HG02763 (cell line): ENCODE results near the gene MACROD2.

ENCODE experiments used
- ATAC-seq: cut with Tn5 transposase; IDR thresholded peaks from one replicate; pipeline ENCODE4 v1.9.1; 2021; ENCODE audit warnings: mild to moderate bottlenecking, moderate library complexity; ENCODE audit not compliant: unreplicated experiment

MACROD2 gene

DNA sequence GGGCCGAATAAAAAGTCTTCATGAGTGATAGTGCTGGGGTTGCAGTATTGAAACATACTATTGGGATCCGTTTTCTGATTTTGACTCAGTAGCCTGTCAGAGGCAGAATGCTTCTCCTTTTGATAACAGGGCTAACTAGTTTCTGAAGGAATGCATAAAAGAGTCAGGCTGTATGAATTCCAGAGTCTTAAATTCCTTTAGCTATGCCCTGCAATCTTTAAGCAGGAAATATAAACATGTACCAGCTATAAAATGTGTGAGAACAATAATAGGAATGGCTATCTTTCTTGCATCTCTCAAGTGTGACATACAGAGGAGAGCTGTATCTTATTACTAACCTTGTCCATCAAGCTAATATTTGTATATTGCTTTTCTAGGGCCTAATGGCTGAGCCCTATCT, 1660.8 kb downstream of the MACROD2 start:
- no peak for ATAC-seq

DNA sequence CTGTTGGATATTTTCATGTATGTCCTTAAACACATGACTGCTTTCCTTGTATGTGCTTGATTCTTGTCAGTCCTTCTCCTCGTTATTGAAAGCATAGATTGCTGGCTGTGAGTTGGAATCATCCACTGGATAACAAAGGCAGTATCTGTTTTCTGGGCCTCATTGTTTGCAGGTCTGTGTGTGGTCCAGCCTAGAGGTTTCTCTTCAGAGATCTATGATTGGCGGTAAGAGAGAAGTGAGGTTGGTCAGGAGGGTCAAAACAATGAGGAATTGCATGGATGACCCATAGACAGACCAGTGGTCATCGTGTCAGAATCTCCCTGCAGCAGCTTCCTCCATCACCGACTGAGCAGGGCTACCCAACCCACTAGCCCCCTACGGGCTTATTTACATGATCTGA, 1663.0 kb downstream of the MACROD2 start:
- ATAC-seq: no peak

DNA sequence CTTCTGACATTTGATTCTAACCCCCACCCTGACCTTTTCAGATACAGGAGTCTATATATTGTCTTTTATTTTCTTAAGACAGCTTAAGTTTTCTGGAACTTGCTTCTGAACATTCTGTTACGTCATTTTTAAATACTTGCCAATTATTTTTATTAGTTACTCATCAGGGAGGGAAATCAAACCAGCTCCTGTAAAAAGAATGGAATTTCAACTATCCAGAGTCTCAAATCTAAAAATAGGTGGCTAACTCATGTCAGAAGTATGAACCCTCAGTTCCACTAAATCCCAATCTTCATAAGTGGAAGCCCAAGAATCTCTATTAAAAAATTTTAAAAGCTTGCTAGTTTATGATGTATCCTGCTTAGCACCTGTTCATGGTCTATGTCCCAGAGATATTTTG, 1677.9 kb downstream of the MACROD2 start:
- no peak for ATAC-seq

DNA sequence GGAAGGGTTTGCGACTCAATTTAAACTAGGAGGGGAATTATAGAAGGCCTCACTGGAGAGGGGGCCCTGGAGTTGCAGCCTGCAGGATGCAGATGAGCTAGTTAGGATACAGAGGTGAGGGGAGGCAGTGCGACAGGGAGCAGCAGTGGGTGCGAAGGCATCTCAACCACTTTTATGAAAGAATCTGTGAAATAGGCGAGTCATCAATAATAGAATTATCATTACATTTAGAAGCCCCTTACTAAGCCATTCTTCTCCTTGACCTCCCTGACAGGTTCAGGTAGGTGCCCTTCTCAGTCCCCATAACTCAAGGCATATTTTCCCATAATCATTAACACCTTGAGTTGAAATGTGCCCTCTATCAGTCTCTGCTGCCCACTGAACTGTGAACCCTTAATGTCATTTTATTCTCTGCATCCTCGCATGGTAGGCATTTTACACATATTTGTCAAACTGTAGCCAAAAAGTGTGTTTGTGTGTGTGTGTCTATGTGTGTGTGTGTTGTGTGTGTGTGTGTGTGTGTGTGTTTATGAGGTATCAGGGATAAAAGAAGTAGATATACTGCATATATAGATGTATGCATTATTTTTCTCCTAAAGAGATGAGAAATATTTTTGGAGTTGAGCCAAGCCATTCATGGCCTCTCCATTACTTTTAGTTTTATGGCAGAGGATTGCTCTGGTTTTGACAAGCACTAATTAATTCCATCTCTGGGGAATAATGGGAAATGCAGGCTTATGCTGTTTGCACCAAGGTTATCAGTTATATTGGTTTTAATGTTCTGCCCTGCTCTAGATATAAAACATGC, 1679.1 kb downstream of the MACROD2 start:
- no peak for ATAC-seq

DNA sequence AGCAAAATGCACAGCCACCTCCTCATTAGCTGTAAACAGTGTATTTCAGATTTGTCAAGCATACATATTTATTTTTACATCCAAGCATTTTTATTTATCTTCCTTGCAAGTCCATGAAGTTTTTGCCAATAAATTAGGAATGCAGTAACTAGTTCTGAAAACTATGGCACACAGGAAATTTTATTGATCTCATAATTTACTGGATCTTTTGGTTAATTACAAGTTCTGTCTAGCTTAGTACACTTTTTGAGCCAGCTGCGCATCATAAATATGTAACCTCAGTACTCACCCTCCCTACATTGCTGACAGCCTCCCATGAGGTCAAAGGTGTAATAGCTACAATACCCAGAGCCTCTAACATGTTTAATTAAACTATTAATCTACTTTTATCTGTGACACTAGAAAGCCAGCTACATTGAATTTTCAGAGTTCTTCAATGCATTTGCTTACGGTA, 1679.8 kb downstream of the MACROD2 start:
- no peak for ATAC-seq

DNA sequence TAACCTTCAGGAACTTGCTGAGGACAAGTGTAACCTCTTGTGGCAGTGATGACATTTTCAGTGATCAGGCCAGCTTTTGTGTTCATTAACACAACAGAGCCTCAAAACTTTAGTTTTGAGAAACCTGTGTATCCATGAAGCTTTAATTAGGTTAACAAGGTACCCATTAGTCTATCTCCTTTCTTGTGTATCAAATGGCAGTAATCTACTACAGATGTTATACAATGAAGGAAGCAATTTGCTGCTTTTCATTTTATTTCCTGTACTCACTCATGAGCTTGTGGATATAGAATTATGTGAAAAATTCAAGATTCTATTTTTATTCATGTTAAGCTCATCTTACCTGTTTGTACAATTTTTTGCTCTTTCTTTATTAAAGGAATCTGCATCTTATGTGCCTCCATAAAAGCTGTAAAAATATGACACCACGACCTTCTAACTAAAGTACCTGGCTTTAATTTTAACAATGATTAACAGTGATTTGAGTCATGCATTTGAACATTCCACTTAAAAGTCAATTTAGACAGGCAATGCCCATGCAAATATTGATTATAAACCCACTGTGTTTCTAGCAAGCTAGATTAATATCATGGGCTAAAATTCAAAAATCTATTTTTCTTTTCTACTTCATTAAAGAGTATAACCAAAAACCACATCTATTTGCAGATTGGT, 1680.6 kb downstream of the MACROD2 start:
- ATAC-seq: no peak

DNA sequence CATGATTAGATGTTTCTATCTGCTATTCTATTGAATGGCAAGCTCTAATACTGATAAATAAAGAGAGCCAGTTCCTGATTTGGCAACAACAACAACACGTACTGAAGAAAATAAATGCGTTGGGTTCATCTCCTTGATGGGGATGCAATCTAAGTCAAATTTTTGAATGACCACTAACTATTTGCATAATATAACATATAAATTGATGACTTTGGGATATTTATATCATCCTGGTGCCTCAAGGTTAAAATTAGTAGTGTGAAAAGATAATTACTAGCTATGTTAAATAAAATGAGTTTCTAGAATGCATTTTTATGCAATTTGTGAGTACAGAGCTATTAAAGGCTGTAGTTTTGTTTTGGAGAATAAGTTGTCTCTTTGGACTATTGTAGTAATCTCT, 1681.5 kb downstream of the MACROD2 start:
- ATAC-seq: no peak

DNA sequence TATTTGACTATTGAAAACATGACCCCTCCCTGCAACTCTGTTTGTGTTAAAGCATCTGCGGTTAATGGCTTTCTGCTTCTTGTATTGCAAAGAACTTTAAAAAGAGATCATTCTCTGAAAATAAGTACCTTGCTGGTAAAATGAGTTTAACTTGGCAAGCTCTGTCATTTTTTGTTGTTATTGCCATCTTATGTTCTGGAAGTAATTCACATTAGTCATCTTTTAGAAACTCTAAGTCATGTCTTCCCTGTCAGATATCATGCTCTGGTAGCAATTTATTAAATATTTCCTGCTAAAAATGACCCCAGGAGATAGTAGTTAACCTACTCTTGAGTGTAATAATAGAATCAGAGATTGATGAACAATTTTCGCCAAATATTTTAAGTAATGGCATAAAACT, 1687.4 kb downstream of the MACROD2 start:
- no peak for ATAC-seq

DNA sequence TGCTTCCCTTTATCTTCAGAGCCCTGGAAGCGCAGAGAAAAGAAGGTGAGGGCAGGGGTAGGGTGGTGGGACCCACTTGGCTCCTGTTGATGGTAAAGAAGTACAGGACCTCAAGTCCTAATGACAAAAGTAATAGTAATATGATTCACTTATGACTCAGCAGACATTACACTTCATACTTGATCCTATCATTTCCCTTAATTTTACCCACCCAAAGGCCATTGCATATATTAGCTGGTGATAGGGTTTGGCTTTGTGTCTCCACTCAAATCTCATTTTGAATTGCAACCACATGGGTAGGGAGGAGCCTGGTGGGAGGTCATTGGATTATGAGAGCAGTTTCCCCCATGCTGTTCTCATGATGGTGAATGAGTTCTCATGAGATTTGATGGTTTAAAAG, 1697.3 kb downstream of the MACROD2 start:
- no peak for ATAC-seq

DNA sequence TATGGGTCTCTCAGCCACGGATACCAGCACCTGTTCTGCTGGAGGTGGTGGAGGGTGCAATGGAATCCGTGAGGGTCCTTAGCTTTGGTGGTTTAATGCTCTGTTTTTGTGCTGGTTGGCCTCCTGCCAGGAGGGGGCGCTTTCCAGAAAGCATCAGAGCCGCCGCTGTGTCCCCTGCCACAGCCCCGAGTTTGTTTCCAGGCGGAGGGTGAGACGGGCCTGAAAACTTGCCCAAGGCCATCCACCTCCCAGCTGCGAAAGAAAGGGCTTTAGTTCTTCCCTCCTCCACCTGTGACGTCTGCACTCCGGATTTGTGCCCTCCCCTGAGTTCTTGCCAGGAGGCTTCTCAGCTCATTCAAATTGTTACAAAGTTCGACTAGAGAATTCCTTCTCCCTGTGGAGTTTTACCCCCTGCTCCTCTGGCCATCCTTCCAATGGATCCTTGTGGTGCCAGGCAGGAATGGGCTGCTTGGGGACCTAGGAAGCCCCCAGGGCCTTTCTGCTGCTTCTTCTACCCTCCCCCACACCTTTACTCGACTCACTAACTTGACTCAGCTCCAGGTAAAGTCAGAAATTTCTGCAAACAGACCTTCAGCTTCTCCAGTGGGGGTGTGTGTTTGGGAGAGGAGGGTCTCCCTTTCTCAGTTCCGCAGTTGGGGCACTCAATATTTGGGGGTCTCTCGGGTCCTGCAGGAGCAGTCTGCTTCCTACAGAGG, 1704.3 kb downstream of the MACROD2 start:
- ATAC-seq: no peak

DNA sequence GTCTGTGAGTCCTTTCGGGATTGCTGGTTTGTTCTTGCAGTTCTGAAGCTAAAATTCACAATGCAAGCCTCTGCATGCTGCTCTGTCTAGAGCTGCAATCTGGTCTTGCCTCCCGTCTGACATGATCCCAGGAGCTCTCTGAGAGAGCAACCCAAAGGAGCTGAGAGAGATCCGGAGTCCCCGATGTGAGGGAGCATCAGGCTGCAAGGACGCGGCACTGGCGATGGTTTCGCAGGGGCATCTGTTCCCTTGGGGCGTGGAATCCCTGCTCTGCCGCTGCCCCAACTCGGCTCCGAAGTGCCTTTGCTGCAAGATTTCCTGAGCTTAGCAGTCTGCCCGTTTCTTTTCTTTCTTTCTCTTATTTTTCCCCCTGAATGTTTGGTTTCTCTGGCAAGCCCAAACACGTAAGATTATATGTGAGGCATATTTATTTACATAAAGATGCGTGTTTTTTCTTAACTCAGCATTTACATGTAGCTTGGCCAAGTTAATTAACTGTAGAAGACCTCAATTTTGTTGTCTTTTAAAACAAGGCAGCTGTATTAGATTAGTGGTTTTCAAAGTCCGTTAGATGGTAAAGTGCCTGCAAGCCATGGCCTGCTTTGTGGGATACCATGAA, 1704.9 kb downstream of the MACROD2 start:
- ATAC-seq: no peak

DNA sequence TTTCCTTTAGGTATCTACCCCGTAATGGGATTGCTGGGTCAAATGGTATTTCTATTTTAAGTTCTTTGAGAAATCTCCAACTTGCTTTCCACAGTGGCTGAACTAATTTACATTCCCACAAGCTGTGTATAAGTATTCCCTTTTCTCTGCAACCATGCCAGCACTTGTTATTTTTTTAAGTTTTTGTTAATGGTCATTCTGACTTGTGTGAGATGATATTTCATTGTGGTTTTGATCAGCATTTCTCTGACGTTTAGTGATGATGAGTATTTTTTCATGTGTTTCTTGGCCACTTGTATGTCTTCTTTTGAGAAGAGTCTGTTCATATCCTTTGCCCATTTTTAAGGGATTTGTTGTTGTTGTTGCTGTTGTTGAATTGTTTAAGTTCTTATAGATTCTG, 1706.8 kb downstream of the MACROD2 start:
- no peak for ATAC-seq

DNA sequence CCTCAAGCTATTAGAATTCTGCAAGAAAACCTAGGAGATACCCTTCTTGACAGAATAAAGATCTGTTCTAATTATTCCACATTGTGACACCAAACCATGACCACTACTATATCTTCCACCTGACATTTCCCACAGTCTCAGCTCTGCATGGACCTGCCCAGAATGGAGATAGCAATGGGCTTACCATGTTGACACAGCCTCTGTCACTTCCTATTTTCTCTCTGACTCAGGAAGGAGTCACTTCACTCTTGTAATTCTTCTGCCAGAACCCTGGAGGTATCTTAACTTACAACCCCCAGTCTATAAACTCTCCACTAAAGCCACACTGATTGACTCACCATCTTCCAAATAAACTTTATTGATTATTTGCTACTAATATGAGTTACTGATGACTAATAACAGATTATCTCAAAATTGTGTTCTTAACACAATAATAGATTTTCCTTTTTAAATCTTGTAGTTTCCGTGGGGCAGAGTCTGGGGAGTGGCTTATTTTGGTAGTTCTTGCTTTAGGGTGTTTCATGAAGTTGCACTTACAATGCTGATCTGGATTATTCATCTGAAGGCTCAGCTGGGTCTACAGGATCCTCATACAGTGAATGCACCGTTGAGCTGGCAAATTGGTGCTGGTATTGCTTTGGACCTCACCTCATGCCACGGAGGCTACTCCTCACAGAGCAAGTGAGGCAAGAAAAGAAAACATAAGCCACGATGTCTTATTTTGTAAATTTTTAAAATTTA, 1708.0 kb downstream of the MACROD2 start:
- ATAC-seq: no peak

DNA sequence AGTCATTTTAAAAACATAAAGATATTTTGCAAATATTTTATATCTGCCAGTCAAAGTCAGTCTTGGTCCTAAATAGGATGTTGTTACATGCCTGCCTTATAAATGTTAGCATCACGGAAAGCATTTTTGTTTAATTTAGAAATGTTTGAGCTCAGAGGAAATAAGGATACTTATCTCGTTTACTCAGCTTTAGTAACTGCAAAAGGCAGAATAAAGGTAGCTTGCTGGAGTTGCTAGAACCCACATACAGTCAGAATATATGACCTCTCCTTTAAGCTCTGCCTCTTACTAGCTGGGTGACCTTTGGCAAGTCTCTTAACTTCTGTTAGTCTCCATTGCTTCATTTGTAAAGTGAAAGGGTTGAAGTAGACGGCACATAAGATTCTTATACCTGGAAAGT, 1710.7 kb downstream of the MACROD2 start:
- no peak for ATAC-seq

DNA sequence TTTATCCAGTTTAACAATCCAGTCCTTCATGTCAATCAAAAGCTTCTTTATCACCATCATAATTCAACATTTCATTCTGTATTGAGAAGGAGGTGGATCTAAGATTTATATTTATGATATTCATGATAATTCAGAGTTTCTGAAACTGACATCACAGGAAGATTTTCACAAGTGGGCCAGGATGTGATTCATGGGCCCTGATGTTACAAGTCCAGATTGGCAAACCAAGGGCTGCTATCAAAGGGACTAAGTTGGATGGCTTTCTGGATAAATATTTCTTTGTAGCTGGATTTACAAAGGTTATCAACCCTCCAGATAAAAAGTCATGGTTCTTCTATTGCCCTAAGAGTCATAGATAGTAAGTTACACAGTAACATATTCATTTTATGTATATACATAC, 1711.4 kb downstream of the MACROD2 start:
- no peak for ATAC-seq

DNA sequence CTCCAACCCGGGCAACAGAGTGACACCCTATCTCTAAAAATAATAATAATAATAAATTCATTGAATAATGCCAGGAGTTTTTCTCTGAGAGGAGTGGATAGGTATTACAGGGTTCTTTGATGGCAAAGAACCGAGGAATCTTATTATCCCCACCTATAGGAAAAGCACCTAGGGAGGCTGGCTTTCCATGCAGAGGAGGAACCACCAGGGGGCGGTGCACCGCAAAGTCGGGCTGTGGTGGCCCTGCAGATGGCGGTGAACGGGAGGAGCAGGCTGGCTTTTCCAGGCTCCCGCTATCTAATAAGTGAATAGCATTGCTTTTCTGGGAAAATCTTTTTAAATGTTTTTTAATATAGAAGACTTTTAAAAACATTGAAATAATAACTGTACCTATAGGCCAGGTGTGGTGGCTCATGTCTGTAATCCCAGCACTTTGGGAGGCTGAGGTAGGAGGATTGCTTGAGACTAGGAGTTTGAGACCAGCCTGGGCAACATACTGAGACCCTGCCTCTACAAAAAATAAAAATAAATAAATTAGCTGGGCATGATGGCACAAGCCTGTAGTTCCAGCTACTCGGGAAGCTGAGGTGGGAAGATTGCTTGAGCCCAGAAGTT, 1713.8 kb downstream of the MACROD2 start:
- peak; percentile 76 for ATAC-seq

DNA sequence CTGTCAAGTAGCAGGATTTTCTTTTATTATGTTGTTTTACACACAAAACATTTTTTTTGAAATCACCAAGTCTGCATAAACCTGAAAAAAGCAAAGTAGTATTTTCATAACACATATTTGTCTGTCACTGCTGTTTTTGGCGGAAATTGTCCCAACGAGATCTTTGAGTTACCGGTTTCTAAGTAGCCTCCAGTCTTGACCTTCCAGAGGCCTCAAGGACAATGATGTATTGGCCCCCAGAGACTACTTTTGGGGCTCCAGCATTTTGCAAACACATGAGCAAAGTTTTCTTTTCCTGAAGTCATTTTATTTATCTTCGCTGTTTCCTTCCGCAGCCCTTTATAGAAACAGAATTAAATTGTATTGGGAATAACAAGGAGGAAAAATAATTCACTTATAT, 1715.3 kb downstream of the MACROD2 start:
- no peak for ATAC-seq

DNA sequence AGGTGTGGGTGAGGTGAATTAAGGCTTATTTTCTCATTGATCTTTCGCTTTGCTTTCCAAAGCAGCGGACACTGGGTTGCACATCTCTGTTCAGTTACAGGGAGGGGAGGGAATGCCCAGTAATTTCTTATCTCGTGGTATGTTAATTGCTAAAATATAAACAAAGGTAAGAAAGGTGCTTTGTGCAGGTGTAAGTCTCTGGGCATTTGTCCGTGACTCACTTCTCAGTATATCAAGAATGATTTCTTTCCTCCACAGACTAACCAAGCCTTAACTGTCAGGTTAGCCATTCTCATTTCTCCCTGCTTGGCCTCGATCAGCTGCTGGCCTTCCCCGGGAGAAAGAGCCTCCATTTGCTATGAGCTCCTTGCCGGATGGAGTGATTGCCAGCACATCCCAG, 1715.9 kb downstream of the MACROD2 start:
- no peak for ATAC-seq

DNA sequence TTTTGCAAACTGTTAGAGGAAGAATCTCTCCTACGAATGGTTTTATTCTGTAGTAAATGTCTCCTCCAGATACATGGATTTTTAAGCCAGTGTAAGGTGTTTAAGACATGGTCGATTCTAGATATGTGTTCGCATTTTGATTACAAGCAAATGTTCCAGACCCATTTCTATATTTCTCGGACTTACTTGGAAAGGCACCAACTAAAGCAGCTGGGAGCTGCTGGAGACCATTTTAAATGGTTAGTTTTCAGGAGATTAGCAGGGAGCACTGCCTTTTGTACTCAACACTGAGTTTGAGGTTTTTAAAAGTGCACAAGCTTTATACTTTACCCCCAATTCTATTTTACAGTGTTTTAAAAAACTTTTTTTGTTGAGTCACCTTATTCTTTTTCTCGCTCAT, 1720.9 kb downstream of the MACROD2 start:
- no peak for ATAC-seq

DNA sequence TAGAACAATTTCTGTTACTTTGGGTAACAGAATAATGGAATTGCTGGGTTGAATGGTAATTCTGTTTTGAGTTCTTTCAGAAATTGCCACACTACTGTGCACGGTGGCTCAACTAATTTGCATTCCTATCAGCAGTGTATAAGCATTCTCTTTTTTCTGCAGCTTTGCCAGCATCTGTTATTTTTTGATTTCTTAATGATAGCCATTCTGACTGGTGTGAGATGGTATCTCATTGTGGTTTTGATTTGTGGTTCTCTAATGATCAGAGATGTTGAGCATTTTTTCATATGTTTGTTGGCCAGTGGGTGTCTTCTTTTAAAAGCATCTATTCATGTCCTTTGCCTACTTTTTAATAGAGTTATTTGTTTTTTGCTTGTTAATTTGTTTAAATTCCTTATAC, 1731.1 kb downstream of the MACROD2 start:
- no peak for ATAC-seq
